ENCODE measurements around the gene LAMA3. TPM values are rescaled to one million over a fixed set of nuclear protein-coding genes. Genes with fewer than 3 reads are reported as not detected.

Gene LAMA3
- total RNA-seq, 1 donor from 2014 or later = 2.4 TPM

DNA sequence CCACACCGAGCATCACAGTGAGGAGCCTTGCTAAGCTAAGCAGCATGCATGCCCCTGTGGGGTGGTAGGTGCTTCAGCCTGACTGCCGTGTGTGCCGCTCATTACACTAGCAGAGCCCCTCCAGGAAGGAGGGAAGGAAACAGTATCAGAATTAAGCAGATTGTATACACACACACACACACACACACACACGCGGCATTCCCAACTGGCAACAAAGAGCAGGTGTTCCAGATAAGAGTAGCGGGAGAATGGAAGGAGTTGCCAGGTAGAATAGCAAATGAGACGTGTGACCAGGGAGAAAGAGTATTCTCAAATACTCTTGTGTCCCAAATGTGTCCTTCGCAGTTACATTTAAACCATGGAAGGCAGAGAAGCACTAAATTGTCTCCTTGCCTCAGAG is 277.7 kb downstream of the LAMA3 start:
- no peak for DNase-seq (ENCODE audit: low read depth in 2 of 2)

DNA sequence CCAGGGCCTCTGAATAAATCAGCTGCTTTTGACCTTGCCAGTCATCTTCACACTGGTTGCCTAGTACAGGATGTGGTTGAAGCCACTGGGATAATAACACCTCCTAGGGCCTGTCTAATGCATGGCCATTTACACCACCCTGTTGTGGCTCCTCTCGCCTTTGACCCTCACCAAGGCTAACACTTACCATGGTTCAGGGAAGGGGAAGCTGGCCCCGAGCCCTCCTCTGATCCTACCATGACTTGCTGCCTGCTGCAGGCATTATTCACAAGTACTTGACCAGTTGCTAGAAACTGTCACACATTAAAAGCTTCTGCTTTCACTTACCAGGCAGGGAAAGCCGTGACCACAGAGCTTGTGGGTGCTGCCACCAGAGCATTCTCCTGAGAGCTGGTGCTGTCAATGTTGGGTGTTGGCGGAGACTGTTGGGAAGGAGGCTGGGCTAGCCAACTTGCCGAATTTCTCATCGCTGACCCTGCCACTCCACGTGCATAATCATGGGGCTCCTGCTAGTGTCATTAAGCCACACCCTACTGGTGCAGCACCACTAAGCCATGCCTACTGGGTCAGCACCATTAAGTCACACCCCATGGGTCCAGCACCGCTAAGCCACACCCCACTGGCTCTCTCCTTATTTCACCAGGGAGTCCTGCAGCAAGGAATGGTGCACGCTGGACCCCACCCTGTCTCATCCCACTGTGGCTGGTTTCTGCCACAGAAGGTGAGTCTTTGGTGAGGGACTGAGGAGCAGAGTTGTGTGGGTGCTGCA is 278.3 kb downstream of the LAMA3 start:
- no peak for DNase-seq (ENCODE audit: low read depth in 2 of 2)

DNA sequence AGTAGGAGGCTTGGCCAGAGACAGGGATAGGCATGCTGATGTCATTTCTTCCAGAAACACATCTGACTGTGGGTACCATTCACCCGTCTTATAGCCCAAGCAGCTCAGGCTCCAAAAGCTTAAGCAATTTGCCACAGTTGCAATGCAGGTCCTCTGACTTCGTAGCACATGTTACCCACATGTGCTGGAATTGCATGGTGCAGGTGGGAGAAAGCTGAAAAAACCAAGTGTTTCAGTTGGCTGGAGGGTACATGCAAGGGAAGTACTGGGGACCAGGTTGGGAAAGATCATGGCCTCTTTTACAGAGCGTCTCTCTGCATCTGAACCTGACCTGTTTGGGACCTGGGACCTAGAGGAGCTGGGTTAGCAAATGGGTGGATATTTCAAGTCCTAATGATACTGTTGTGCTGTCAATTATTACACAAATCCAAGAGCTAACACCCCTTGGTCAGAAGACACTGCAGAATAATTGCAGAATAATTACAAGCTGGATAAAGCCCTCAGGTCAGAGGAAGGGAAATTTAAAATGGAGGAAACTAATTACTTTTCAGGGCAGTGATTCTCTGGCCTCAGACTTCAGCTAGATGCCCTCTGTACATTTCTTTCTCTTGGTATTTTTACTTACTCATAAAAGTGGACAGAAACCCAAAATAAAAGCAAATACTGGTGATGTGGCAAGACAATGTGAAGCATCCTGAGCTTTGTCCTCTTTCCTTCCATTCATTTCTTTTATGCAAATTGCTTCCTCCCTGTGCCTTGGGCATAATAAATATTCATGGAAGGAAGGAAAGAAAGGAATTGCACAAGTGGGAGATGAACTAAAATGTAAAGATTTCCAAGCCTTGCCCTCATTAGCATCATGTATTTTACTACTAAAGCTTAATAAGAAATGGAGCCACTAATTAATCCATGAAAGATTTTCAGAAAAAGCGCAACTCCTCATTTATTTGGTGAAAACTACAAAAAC is 279.7 kb downstream of the LAMA3 start:
- no peak for DNase-seq (ENCODE audit: low read depth in 2 of 2)

DNA sequence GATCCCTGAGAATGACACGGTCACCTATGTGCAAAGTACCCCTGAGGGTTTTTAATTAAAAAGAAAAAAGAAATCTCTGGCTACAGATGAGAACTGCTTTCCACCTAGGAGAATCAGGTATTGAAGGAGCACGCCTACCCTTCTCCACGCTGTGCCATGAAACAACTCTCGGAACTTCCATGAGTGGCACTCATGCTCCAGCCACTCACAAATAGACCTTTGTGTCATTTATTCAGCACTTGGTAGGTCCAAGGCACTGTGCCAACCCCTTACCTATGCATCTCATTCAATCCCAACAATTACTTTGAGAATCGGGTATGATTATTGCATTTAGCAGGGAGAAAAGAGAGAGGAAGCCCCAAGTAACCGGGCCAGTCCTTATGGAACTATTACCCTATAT is 280.4 kb downstream of the LAMA3 start:
- DNase-seq (ENCODE audit: low read depth in 2 of 2) = no peak

DNA sequence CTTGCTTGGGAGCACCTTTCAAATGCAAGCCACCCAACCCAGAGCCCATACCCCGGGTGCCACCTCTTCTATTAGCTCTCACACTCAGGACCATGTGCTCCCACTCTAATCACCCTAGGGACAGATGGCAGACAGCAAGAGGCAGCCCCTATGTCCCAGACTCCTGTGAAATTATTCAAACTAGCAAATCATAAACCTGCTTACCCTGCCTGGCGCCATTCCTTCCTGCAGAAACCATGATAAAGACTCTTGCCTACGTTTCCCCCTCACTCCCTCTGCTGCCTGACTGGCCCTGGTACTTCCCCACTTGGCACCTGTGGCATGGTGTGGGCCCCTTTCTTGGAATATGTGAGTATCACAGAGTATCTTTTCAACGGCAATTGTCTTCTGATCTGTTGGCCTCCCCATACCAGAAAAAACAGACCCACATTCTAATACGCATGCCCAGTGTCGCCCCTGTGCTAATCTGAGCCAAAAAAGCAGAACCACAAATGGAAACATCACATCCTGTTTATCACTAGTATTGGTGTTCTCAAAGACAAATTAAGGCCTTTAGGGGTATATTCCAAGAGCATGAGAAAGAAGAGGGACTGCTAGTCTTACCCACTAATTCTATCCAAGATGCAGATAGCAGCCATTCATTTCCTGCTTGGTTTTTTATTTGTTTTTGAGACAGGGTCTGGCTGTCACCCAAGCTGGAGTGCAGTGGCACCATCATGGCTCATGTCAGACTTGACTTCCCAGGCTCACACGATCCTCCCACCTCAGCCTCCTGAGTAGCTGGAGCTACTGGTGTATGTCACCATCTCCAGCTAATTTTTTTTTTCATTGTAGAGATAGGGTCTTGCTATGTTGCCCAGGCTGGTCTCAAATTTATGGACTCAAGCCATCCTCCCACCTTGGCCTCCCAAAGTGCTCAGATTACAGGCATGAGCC is 281.2 kb downstream of the LAMA3 start:
- no peak for DNase-seq (ENCODE audit: low read depth in 2 of 2)

DNA sequence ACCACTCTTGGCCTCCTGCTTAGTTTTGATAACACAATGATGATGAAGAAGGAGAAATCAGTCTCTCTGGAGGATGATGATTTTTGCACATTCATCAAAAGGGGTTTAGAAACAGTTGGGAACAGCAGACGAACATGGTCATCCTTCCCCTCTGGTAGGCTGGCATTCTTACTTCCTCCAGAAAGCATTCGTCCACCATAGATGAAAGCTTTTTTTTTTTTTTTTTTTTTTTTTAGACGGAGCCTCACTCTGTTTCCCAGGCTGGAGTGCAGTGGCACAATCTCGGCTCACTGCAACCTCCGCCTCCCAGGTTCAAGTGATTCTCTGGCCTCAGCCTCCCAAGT is 281.8 kb downstream of the LAMA3 start:
- no peak for DNase-seq (ENCODE audit: low read depth in 2 of 2)

DNA sequence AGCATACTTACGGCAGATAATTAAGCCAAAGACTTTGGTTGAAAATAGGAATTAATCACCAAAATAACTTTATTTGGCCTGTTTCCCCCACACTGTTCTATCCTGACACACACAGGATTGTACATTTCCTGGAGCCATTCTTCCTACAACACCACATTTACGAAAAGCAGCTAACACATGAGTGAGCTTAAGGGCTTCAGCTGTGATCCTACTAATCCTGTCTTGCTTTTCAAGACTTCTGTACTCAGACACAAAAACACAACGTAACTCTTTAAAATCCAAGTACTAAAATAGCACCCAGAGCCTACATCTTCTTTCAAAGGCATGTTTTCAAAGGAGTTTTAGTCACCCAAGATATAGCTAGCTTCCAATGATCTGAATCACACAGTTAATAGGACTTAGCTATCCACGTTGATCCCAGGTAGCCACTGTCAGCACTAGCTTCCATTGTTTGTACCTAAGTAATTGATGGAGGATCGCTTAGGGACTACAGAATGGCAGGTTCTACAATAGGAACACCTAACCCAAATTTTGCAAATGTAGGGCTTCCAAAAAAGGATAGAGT is 282.5 kb downstream of the LAMA3 start:
- DNase-seq (ENCODE audit: low read depth in 2 of 2) = no peak

DNA sequence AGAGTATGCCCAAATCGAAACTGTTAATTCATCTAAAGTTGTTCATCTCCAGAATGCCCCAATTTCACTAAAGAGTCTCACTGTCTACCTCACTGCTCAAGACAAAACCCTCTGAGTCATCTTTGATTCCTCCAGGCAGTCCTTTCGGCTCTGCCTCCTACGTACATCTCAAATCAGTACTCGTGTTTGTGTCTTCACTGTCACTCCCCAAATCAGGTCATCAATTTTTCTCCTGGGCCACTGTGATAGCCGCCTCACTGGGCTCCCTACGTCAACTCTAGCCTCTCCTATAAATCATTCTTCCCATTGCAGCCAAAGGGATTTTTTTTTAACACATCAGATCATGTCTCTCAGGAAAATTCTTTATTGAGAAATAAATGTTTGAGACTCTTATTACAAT is 283.2 kb downstream of the LAMA3 start:
- no peak for DNase-seq (ENCODE audit: low read depth in 2 of 2)

DNA sequence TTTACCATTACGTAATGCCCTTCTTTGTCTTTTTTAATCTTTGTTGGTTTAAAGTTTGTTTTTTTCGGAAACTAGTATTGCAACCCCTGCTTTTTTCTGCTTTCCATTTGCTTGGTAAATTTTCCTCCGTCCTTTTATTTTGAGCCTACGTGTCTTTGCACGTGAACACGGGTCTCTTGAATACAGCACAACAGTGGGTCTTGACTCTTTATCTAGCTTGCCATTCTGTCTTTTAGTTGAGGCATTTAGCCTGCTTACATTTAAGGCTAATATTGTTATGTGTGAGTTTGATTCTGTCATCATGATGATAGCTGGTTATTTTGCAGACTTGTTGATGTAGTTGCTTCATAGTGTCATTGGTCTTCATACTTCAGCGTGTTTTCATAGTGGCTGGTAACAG is 287.9 kb downstream of the LAMA3 start:
- no peak for DNase-seq (ENCODE audit: low read depth in 2 of 2)

DNA sequence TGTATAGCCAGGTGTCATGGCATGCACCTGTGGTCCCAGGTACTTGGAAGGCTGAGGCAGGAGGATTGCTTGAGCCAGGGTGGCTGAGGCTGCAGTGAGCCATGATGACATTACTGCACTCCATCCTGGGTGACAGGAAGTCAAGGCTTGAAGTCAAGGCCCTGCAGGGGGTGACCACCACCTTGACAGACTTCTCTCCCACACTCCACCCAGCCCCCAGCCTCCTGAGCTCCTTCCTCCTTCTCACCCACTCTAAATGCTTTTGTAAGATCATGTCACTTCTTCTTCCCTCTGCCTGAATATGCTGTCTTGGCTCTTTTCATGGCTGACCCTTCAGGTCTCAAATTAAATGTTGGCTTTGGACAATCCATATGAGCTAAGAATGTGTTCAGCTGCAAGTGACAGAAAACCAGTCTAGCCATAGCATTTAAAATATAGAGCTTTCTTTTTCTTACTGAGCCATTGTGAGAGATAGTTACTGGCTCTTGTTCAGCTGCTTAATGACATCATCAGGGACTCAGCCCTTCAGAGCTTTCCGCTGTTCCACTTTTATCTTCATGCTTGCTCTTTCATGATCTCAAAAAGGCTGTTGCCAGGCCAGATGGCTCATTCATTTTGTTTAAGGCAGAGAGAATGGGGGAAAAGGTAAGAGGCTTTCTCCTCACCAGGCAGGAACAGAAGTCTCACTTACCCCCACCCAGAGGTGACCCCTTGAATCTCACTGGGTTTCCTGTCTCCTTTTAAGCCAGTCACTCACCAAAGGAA is 288.6 kb downstream of the LAMA3 start:
- no peak for DNase-seq (ENCODE audit: low read depth in 2 of 2)

DNA sequence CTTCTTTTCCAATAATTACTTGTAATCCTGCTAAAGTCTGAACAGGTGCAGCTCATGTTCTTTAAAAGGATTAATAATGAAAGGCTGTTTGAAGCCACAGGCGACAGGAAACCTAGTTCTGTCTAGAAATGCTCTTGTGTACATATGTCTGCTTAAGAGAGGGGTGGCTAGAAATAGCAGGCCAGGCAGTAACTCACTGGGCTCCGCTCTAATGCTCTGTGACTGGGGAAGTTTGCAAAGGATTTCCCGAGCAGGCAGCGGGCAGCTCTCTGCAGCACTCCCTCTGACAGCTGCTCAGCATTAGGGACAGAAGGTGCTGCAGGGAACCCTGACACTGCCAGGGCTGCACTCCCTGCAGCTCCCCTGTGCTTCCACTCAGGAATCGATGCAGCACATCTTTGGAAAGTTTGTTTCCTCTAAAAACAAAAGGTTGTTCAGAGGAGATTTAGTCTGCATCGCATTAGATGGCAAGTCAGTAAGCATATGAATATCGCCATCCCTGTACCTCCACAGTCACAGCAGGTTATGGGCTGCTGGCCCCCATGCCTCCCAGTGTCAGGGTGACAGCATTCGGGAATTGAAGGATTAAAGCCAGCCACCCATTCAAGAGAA is 292.2 kb downstream of the LAMA3 start:
- DNase-seq (ENCODE audit: low read depth in 2 of 2) = no peak

DNA sequence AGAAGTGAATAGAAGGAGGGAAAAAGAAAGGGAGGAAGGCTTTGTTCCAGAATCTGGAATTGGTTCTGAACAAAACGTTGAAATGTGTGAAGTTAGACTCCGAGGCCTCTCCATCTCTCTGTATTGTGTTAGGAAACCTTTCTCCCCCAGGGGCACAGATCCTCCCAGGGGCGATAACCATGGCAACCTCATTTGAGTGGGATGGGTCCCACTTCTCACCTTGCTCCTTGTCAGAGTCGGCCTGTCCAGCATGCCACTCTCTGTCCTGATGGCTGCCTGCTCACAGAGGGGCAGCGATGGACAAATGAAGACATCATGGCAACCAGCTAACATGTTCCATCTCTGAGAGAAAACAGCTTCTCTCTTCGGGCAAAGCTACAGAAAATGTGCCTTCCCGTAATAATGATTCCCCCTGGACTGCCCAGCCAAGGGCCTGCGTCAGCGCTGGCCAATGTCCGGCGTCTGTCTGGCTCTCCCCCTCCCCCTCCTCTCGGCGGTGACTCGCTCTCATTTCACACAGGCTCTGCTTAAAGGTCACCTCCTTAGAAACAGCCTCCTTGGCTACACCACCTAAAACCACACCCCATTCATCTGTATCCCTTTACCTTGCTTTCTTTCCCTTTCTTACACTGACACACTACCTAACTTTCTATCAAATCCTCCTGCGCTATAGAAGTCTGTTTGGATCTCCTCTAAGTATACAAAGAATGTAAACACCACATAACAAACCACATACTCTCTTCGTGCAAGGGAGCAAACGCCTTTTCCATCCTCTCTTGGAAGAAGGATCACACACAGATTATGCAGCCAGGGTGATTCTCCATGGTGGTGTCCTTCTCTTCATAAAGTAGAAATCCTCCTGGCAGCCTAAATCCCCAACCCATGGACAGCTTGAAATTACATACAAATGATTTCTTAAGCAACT is 293.2 kb downstream of the LAMA3 start:
- DNase-seq (ENCODE audit: low read depth in 2 of 2) = peak; percentile 8 to 62

DNA sequence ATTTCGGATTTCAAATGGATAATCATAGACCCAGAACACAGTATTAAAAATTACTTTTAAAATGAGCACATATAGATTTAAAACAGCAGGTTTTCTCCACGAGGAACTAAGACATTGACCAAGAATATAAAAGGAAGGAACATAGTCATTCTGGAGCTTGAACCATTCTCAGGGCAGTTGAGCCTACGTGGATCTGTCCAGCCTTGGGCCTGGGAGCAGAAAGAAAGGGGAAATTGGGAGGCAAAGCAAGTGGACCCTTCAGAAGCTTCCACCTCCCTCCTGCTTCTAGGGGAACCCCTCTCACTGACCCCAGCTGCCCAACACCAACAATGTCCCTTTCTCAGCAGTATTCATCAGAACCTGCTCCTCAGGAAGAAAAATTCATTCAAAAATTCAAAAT is 293.9 kb downstream of the LAMA3 start:
- no peak for DNase-seq (ENCODE audit: low read depth in 2 of 2)

DNA sequence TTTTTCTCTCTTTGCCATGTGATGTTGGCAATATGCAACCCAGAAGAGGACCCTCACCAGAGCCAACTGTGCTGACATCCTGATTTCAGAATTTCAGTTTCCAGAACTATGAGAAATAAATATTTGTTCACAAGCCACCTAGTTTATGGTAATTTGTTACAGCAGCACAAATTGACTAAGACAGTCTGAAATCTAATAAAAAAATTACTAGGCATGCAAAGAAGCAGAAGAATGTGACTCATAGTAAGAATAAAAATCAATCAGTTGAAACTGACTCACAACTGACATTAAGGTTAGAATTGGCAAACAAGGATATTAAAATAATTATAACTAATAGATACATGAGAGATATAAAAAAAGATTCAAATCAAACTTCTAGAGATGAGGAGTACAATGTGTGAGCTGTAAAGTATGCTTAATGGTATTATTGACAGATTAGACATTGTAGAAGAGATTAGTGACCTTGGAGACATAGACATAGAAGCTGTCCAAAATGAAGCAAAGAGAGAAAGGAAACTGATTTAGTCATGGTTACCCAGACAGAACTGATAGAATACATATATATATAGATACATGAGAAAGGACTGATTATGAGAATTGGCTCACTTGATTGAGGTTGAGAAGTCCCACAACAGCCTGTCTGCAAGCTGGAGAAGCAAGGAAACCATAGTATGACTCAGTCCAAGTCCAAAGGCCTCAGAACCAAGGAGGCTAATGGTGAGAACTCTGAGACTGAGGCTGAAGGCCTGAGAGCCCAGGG is 297.5 kb downstream of the LAMA3 start:
- DNase-seq (ENCODE audit: low read depth in 2 of 2) = no peak

DNA sequence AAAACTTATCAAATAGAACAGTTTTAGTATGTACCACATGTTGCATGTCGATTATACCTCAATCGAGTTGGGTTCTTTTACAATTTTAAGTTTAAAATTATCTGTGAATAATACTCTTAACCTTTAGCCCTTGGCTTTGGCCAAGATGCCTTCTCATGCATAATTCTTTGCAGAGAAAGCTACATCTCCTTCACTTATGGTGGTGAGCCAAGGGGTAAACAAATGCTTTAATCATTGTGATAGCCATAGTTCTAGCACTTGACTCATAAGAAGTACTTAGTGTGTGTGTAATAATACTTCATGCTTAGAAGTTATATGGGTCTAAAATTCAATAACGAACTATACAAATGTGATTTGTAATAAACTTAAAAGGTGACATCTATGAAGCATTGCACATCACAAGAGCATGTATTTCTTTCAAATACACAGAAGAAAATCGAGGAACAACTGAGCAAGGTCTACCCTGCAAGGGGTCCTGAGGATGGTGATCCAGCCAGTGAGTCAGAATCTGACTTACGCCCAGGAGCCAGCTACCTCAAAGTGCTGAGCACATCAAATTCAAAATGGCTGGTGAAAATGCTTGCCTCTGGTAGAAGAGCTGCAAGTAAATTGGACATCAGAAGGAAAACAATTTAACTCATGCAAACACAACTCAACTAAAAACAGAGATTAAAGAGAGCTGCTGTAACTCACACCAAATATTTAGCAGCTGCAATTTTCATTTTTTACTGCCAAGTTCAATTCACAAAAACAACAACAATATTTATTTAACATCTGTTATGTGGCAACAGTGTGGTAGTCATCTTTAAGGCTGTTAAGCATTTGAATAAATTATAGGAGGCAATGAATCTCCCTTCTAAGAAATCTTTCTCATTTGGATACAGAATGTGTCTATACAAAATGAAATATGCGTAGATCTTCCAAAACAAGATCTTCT is 301.5 kb downstream of the LAMA3 start:
- no peak for DNase-seq (ENCODE audit: low read depth in 2 of 2)

DNA sequence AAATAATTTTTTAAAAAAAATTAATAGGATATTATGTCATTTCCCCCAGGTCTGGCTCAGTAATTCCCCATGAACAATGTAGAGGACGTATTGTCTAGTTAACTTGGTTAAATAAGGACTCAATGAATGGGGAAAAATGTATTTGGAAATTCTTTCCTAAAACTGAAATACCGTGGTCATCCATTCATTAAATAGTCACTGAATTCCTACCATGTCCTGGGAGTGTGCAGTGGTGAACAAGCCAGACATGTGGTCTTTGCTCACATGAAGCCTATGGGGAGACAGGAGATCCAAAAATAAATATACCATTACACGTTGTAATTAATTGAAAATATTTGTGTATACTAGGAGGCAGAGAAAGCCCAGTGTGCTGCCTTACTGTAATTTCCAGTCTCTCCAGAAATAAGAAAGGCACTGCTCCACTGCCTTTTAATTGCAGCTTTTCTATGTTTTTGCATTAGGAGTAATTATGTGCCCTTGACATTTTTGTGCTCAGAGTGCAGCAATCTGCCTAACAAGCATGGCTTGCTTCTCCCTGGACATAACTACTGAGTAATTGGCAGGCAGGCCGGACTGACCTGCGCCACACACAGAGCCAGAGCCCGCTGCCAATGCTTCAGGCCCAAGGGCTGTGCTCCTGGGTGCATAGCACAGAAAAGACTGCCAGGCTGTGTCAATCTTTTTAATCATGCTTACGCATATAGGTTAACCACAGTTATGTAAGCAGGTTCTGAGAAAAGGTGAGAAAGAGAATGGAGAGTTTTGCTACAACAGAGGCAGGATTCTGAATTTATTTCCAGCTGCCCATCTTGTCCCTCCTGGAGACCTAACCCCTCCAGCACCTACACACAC is 303.1 kb downstream of the LAMA3 start:
- DNase-seq (ENCODE audit: low read depth in 2 of 2) = no peak

All from lung microvascular endothelial cell (primary cell).